Esophagus squamous epithelium (tissue), 4 donors: Measurements from ENCODE around the gene TRIP13.

ENCODE experiments used
- CTCF ChIP-seq, 6 experiments: fragments of 450-650 bp in 4 of 6; fragments of 200-600 bp in 2 of 6; sonication (generic) in 2 of 6; IDR thresholded peaks; one replicate each; pipeline ENCODE4 v1.5.1; 2016 to 2019; ENCODE audit warnings: antibody characterized with exemption in 6 of 6, mild to moderate bottlenecking in 4 of 6, moderate library complexity in 4 of 6
- POLR2A ChIP-seq, 4 donors: fragments of 450-650 bp; IDR thresholded peaks; one replicate each; pipeline ENCODE4 v1.6.1; 2017; ENCODE audit warnings: antibody characterized with exemption in 4 of 4, mild to moderate bottlenecking in 4 of 4, moderate library complexity in 3 of 4

- TF ChIP-seq CTCF (IDR thresholded peaks at IDR 0.05) (no peak), POLR2A (IDR thresholded peaks at IDR 0.05) (no peak)
These were observed 41.1 kb upstream of the TRIP13 start for GRCh38 chr5:851553-851952.
